Skeletal muscle satellite cell (primary cell): ENCODE measurements around the gene CADM1.

Experiments used
- H3K27me3 ChIP-seq: 2 replicates; pipeline ENCODE4 v1.7.0; 2013; ENCODE audit warnings: low read length; ENCODE audit not compliant: control insufficient read depth, insufficient read depth
- H3K36me3 ChIP-seq: 2 replicates; pipeline ENCODE4 v1.7.0; 2013; ENCODE audit warnings: mild to moderate bottlenecking, control low read depth, low read length; ENCODE audit not compliant: insufficient read depth
- H3K4me1 ChIP-seq: 2 replicates; pipeline ENCODE4 v1.7.0; 2013; ENCODE audit warnings: low read length; ENCODE audit not compliant: control insufficient read depth, insufficient read depth
- H3K4me2 ChIP-seq: 2 replicates; pipeline ENCODE4 v1.7.0; 2013; ENCODE audit warnings: mild to moderate bottlenecking, low read length
- H3K4me3 ChIP-seq: 2 replicates; pipeline ENCODE4 v1.7.0; 2013; ENCODE audit warnings: low read length
- H3K9ac ChIP-seq: 2 replicates; pipeline ENCODE4 v1.7.0; 2013; ENCODE audit warnings: mild to moderate bottlenecking, low read depth, low read length, moderate library complexity
- H3K9me3 ChIP-seq: replicated peaks from 2 replicates; pipeline ENCODE4 v1.7.0; 2013; ENCODE audit warnings: mild to moderate bottlenecking, control low read depth, low read length

The CADM1 gene

GRCh38 chr11:115471367-115471766, 32.8 kb downstream of the CADM1 start:
- no peaks in the 10 kb centered on the region for H3K4me1 ChIP-seq
- H3K9me3 ChIP-seq = no peaks in the 10 kb centered on the region
- H3K27me3 ChIP-seq = no peaks in the 10 kb centered on the region
- H3K36me3 ChIP-seq = no peaks in the 10 kb centered on the region
- no peak overlapping the region for H3K9ac ChIP-seq
- no peak overlapping the region for H3K4me3 ChIP-seq
- H3K4me2 ChIP-seq = no peak overlapping the region

GRCh38 chr11:115470928-115471327, 33.3 kb downstream of the CADM1 start:
- Histone ChIP-seq H3K36me3 (no peaks in the 10 kb centered on the region), H3K4me3 (no peak overlapping the region), H3K9me3 (no peaks in the 10 kb centered on the region), H3K27me3 (no peaks in the 10 kb centered on the region), H3K4me1 (no peaks in the 10 kb centered on the region), H3K4me2 (no peak overlapping the region), H3K9ac (no peak overlapping the region)

GRCh38 chr11:115469361-115469760, 34.9 kb downstream of the CADM1 start:
- H3K4me2 ChIP-seq = no peak overlapping the region
- H3K4me1 ChIP-seq = no peaks in the 10 kb centered on the region
- H3K36me3 ChIP-seq = no peaks in the 10 kb centered on the region
- no peaks in the 10 kb centered on the region for H3K27me3 ChIP-seq
- H3K9me3 ChIP-seq = no peaks in the 10 kb centered on the region
- H3K4me3 ChIP-seq = no peak overlapping the region
- no peak overlapping the region for H3K9ac ChIP-seq

- Histone ChIP-seq H3K36me3 (no peaks in the 10 kb centered on the region), H3K4me3 (no peak overlapping the region), H3K9me3 (no peaks in the 10 kb centered on the region), H3K9ac (no peak overlapping the region), H3K4me2 (no peak overlapping the region), H3K4me1 (no peaks in the 10 kb centered on the region), H3K27me3 (no peaks in the 10 kb centered on the region)
Measured at GRCh38 chr11:115466122-115466521, 38.1 kb downstream of the CADM1 start.

GRCh38 chr11:115464269-115464668, 39.9 kb downstream of the CADM1 start:
- Histone ChIP-seq H3K9ac (no peak overlapping the region), H3K4me1 (no peaks in the 10 kb centered on the region), H3K9me3 (no peaks in the 10 kb centered on the region), H3K36me3 (no peaks in the 10 kb centered on the region), H3K4me3 (no peak overlapping the region), H3K27me3 (no peaks in the 10 kb centered on the region), H3K4me2 (no peak overlapping the region)

GRCh38 chr11:115463606-115464005, 40.6 kb downstream of the CADM1 start:
- H3K9ac ChIP-seq = no peak overlapping the region
- no peaks in the 10 kb centered on the region for H3K4me1 ChIP-seq
- H3K9me3 ChIP-seq = no peaks in the 10 kb centered on the region
- H3K36me3 ChIP-seq = no peaks in the 10 kb centered on the region
- no peaks in the 10 kb centered on the region for H3K27me3 ChIP-seq
- H3K4me3 ChIP-seq = no peak overlapping the region
- no peak overlapping the region for H3K4me2 ChIP-seq

GRCh38 chr11:115462757-115463156, 41.5 kb downstream of the CADM1 start:
- H3K4me3 ChIP-seq = no peak overlapping the region

GRCh38 chr11:115462004-115462541, 42.1 kb downstream of the CADM1 start:
- Histone ChIP-seq H3K36me3 (no peaks in the 10 kb centered on the region), H3K9me3 (no peaks in the 10 kb centered on the region), H3K4me3 (no peak overlapping the region), H3K9ac (no peak overlapping the region), H3K4me1 (no peaks in the 10 kb centered on the region), H3K27me3 (no peaks in the 10 kb centered on the region), H3K4me2 (no peak overlapping the region)

More at GRCh38 chr11:115462757-115463156, 41.5 kb downstream of the CADM1 start:
- Histone ChIP-seq H3K27me3 (no peaks in the 10 kb centered on the region), H3K36me3 (no peaks in the 10 kb centered on the region), H3K4me2 (no peak overlapping the region), H3K4me1 (no peaks in the 10 kb centered on the region), H3K9ac (no peak overlapping the region), H3K9me3 (no peaks in the 10 kb centered on the region)

- H3K4me1 ChIP-seq = no peaks in the 10 kb centered on the region
- no peak overlapping the region for H3K4me3 ChIP-seq
- H3K9ac ChIP-seq = no peak overlapping the region
- H3K9me3 ChIP-seq = no peaks in the 10 kb centered on the region
- no peaks in the 10 kb centered on the region for H3K36me3 ChIP-seq
- H3K27me3 ChIP-seq = no peaks in the 10 kb centered on the region
- H3K4me2 ChIP-seq = no peak overlapping the region
Measured at GRCh38 chr11:115460512-115460911, 43.7 kb downstream of the CADM1 start.

- Histone ChIP-seq H3K4me1 (no peaks in the 10 kb centered on the region), H3K27me3 (no peaks in the 10 kb centered on the region), H3K4me3 (no peak overlapping the region), H3K9me3 (no peaks in the 10 kb centered on the region), H3K9ac (no peak overlapping the region), H3K4me2 (no peak overlapping the region), H3K36me3 (no peaks in the 10 kb centered on the region)
Measured at GRCh38 chr11:115459563-115459962, 44.7 kb downstream of the CADM1 start.

GRCh38 chr11:115458877-115459276, 45.3 kb downstream of the CADM1 start:
- no peaks in the 10 kb centered on the region for H3K4me1 ChIP-seq
- H3K9me3 ChIP-seq = no peaks in the 10 kb centered on the region
- no peaks in the 10 kb centered on the region for H3K36me3 ChIP-seq
- no peak overlapping the region for H3K4me3 ChIP-seq
- no peaks in the 10 kb centered on the region for H3K27me3 ChIP-seq
- H3K4me2 ChIP-seq = no peak overlapping the region
- no peak overlapping the region for H3K9ac ChIP-seq

GRCh38 chr11:115456019-115456418, 48.2 kb downstream of the CADM1 start:
- Histone ChIP-seq H3K36me3 (no peaks in the 10 kb centered on the region), H3K9me3 (no peaks in the 10 kb centered on the region), H3K27me3 (no peaks in the 10 kb centered on the region), H3K4me3 (no peak overlapping the region), H3K9ac (no peak overlapping the region), H3K4me1 (no peaks in the 10 kb centered on the region), H3K4me2 (no peak overlapping the region)
